Smooth muscle cell (in vitro differentiated cells): ENCODE data around the gene ITPR2. TPM values are rescaled to one million over a fixed set of nuclear protein-coding genes. Genes with fewer than 3 reads are reported as not detected.

Source experiments
- DNase-seq: peaks from one replicate; lab custom pipeline; 2025; ENCODE audit not compliant: unreplicated experiment; lab: John Stamatoyannopoulos, UW
- H2AFZ ChIP-seq: fragments of 200-600 bp; sonication (generic); 2 replicates; pipeline ENCODE4 v1.6.0; 2016; ENCODE audit warnings: antibody characterized with exemption, low read depth, mild to moderate bottlenecking
- H3F3A ChIP-seq: fragments of 200-600 bp; sonication (generic); 2 replicates; pipeline ENCODE4 v1.6.0; 2017; ENCODE audit warnings: antibody characterized with exemption, low read depth
- H3K27ac ChIP-seq: fragments of 200-600 bp; sonication (generic); 2 replicates; pipeline ENCODE4 v1.5.1; 2016; ENCODE audit warnings: low read depth, mild to moderate bottlenecking
- H3K27me3 ChIP-seq: fragments of 200-600 bp; sonication (generic); 2 replicates; pipeline ENCODE4 v1.6.1; 2016; ENCODE audit warnings: low read depth, mild to moderate bottlenecking
- H3K36me3 ChIP-seq: fragments of 200-600 bp; sonication (generic); 2 replicates; pipeline ENCODE4 v1.5.1; 2016; ENCODE audit warnings: low read depth
- H3K4me1 ChIP-seq: fragments of 200-600 bp; sonication (generic); 2 replicates; pipeline ENCODE4 v1.5.1; 2016; ENCODE audit warnings: low read depth
- H3K4me2 ChIP-seq: fragments of 200-600 bp; sonication (generic); 2 replicates; pipeline ENCODE4 v1.6.0; 2016; ENCODE audit warnings: mild to moderate bottlenecking
- H3K4me3 ChIP-seq: fragments of 200-600 bp; sonication (generic); 2 replicates; pipeline ENCODE4 v1.5.1; 2016; ENCODE audit warnings: mild to moderate bottlenecking
- H3K79me2 ChIP-seq: fragments of 200-600 bp; sonication (generic); 2 replicates; pipeline ENCODE4 v1.6.0; 2016; ENCODE audit warnings: low read depth, mild to moderate bottlenecking
- H3K9ac ChIP-seq: fragments of 200-600 bp; sonication (generic); 2 replicates; pipeline ENCODE4 v1.6.0; 2016; ENCODE audit warnings: low read depth
- H3K9me3 ChIP-seq: fragments of 200-600 bp; sonication (generic); replicated peaks from 2 replicates; pipeline ENCODE4 v1.5.1; 2016; ENCODE audit warnings: low read depth
- H4K20me1 ChIP-seq: fragments of 200-600 bp; sonication (generic); 2 replicates; pipeline ENCODE4 v1.6.0; 2016; ENCODE audit warnings: low read depth
- CTCF ChIP-seq: fragments of 200-600 bp; sonication (generic); IDR thresholded peaks from 2 replicates; pipeline ENCODE4 v1.5.1; 2017; ENCODE audit warnings: borderline replicate concordance, mild to moderate bottlenecking, antibody characterized with exemption; ENCODE audit not compliant: insufficient read depth, poor library complexity, severe bottlenecking
- WGBS: methylation state at CpG from one replicate; pipeline ENCODE4 v1.1.7; 2016; ENCODE audit warnings: low lambda C conversion rate; 5-methylcytosine and 5-hydroxymethylcytosine counted together
- polyA plus RNA-seq: library from polyadenylated mRNA; unstranded; fragments of >200 nt; fragmentation: Nextera tagmentation; extraction: Ambion mirVana; gene quantifications from 2 replicates; pipeline ENCODE4 v1.2.1, GENCODE V29; 2016
- total RNA-seq: library from RNA; depleted of rRNA; stranded (reverse); fragments of >200 nt; gene quantifications from 2 replicates; pipeline ENCODE4 v1.2.3, GENCODE V29; 2014

ITPR2 gene
- total and polyA plus RNA-seq, 2 experiments from 2014 or later, result 6.8 to 17.4 TPM

- no peak overlapping the region for H3K27ac ChIP-seq
- no peak for DNase-seq
- no peak for TF ChIP-seq CTCF
- no peaks in the 10 kb centered on the region for H3K4me1 ChIP-seq
- no peak overlapping the region for H3K9ac ChIP-seq
- H3F3A ChIP-seq, result no peaks in the 10 kb centered on the region
- no peak overlapping the region for H3K4me2 ChIP-seq
- 100% methylated on average over 2 of the region's 2 CpGs for WGBS
- no peaks in the 10 kb centered on the region for H3K36me3 ChIP-seq
- H2AFZ ChIP-seq, result no peak overlapping the region
- H3K4me3 ChIP-seq, result no peak overlapping the region
- H3K27me3 ChIP-seq, result no peaks in the 10 kb centered on the region
- H3K79me2 ChIP-seq, result no peaks in the 10 kb centered on the region
- no peaks in the 10 kb centered on the region for H3K9me3 ChIP-seq
- no peaks in the 10 kb centered on the region for H4K20me1 ChIP-seq
Observed at GRCh38 chr12:26406813-26407212, 426.2 kb downstream of the ITPR2 start.

- H3K9ac ChIP-seq, result no peak overlapping the region
- H3K27ac ChIP-seq, result no peak overlapping the region
- DNase-seq, result no peak
- no peaks in the 10 kb centered on the region for H3K36me3 ChIP-seq
- 87% methylated on average over 3 of the region's 3 CpGs for WGBS
- no peak for TF ChIP-seq CTCF
- no peaks in the 10 kb centered on the region for H3K4me1 ChIP-seq
- no peaks in the 10 kb centered on the region for H3K27me3 ChIP-seq
- no peaks in the 10 kb centered on the region for H3K79me2 ChIP-seq
- no peak overlapping the region for H3K4me2 ChIP-seq
- no peak overlapping the region for H3K4me3 ChIP-seq
- no peaks in the 10 kb centered on the region for H4K20me1 ChIP-seq
- H2AFZ ChIP-seq, result no peak overlapping the region
- H3K9me3 ChIP-seq, result no peaks in the 10 kb centered on the region
- H3F3A ChIP-seq, result no peaks in the 10 kb centered on the region
Observed at GRCh38 chr12:26406391-26406790, 426.6 kb downstream of the ITPR2 start.

GRCh38 chr12:26403601-26404000 is 429.4 kb downstream of the ITPR2 start:
- H3K9ac ChIP-seq, result no peak overlapping the region
- H3K4me3 ChIP-seq, result no peak overlapping the region
- H3K79me2 ChIP-seq, result no peaks in the 10 kb centered on the region
- H3K4me1 ChIP-seq, result no peaks in the 10 kb centered on the region
- H2AFZ ChIP-seq, result no peak overlapping the region
- WGBS, result 96% methylated on average over 5 of the region's 5 CpGs
- no peak overlapping the region for H3K4me2 ChIP-seq
- no peak overlapping the region for H3K27ac ChIP-seq
- H4K20me1 ChIP-seq, result no peaks in the 10 kb centered on the region
- H3K36me3 ChIP-seq, result no peaks in the 10 kb centered on the region
- no peak for DNase-seq
- no peaks in the 10 kb centered on the region for H3K27me3 ChIP-seq
- H3K9me3 ChIP-seq, result no peaks in the 10 kb centered on the region
- TF ChIP-seq CTCF, result no peak
- no peaks in the 10 kb centered on the region for H3F3A ChIP-seq

GRCh38 chr12:26402648-26403047 is 430.3 kb downstream of the ITPR2 start:
- Histone ChIP-seq H3K27ac (no peak overlapping the region), H3K4me2 (no peak overlapping the region), H3K9me3 (no peaks in the 10 kb centered on the region), H3K36me3 (no peaks in the 10 kb centered on the region), H3K4me1 (no peaks in the 10 kb centered on the region), H4K20me1 (no peaks in the 10 kb centered on the region), H2AFZ (no peak overlapping the region), H3K9ac (no peak overlapping the region), H3K27me3 (no peaks in the 10 kb centered on the region), H3F3A (no peaks in the 10 kb centered on the region), H3K79me2 (no peaks in the 10 kb centered on the region), H3K4me3 (no peak overlapping the region)
- DNase-seq, result no peak
- peak; percentile 14 for TF ChIP-seq CTCF
- WGBS, result 79% methylated on average over 4 of the region's 4 CpGs
